Retinal pigment epithelial cell (primary cell): Measurements from ENCODE around the gene PREX1.
A peak's percentile ranks its signal among the peaks of the same experiment; 100 is the strongest.

Experiments
- DNase-seq: peaks from one replicate; pipeline ENCODE4 v3.0.0-alpha.2; 2010; ENCODE audit warnings: low read depth
- H3K4me3 ChIP-seq: 2 replicates; pipeline ENCODE4 v1.5.1; 2011; ENCODE audit warnings: mild to moderate bottlenecking, low read length, control low read depth, moderate library complexity
- CTCF ChIP-seq: conservative IDR thresholded peaks from 2 replicates; pipeline ENCODE4 v1.5.1; 2011; ENCODE audit warnings: low read depth, low read length, control low read depth, inconsistent platforms

PREX1 gene

DNA sequence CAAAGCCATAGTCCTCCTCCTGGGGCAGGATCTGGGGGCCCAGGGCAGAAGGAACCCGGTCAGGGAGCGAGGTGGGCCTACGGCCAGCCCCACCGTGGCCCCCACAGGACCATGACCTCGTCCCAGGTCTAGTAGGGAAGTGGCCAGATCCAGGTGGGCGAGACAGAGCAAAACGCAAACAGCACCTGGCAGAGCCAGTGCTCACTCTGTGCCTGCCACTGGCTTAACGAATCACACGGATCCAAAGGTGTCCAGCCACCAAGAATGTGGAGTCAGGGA is 169.7 kb downstream of the PREX1 start:
- no peak for DNase-seq
- TF ChIP-seq CTCF: no peak

DNA sequence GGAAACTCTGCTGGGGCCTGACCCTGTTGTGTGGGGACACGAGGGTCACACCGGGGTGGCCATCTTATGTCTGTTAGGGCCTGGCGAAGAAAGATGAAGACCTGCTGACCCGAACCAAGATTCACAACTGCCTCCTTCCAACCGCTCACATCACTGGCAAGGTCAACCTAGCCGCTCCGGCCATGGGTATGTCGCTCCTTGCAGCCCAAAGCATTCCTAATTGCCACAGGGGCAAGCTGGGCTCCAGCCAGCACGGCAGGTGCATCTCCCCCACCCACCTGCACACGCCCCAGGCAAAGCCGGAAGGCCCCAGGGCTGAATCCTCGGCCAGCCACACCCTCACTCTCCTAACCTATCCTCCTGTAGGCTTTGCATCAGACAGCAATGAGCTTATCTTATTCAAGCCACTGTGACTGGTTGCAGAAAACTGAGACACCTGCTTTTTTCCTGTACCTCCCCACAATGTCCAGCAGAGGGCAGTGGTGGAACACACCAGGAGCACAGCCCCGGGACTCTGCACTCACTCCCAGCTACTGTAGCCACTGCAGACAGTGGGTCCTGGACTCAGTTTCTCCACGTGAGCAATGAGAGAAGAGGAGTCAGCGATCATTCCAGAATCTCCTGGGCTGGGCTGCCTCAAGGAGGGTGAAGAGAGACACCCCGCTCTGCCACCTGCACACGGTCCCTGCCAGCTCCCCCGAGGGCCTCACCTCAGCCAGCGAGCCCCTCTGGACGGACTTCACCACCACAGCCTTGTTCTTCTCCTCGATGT is 170.2 kb downstream of the PREX1 start:
- DNase-seq: peak; percentile 27

More for the DNA sequence above, 169.7 kb downstream of the PREX1 start:
- no peak overlapping the region for H3K4me3 ChIP-seq

GRCh38 chr20:48656661-48657211 is 171.1 kb downstream of the PREX1 start:
- peak; percentile 18 for TF ChIP-seq CTCF
- H3K4me3 ChIP-seq: no peak overlapping the region
- no peak for DNase-seq

More for the DNA sequence above, 170.2 kb downstream of the PREX1 start:
- peak; percentile 96 for TF ChIP-seq CTCF
- H3K4me3 ChIP-seq: no peak overlapping the region

DNA sequence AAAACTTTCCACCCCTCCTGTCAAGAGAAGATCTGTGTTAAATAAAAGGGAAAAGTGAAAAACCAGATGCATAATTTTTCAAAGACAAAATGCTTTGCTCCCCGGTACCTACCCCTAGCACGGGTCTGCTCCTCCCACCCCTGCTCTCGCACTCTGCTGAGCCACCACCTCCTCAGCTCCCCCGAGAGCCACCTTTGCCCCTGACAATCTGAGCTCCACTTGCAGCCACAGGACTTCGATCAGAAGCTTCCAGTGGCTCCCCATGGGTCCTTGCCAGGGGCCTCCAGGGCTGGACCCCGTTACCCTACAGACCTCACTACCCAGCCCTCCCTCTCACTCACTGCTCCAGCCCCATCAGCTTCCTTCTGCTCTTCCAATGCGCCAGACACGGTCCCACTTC is 171.7 kb downstream of the PREX1 start:
- no peak for TF ChIP-seq CTCF
- no peak overlapping the region for H3K4me3 ChIP-seq
- DNase-seq: no peak

DNA sequence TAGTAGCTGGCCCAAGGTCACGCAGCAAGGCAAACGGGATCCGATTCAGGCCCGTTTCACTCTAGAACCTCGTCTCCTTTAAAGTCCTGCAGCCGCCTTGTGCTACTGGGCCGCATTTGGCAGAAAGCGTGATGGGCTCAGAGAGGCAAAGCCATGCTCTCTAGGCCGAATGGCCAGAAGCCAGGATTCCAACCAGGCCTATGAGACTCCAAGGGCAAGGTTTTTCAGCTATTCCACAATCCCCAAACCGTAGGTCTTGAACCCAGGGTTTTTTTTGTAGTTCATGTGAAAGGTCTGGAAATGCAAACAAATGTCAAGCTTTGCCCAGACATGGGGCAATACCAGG is 174.1 kb downstream of the PREX1 start:
- TF ChIP-seq CTCF: no peak
- DNase-seq: no peak
- H3K4me3 ChIP-seq: no peak overlapping the region

DNA sequence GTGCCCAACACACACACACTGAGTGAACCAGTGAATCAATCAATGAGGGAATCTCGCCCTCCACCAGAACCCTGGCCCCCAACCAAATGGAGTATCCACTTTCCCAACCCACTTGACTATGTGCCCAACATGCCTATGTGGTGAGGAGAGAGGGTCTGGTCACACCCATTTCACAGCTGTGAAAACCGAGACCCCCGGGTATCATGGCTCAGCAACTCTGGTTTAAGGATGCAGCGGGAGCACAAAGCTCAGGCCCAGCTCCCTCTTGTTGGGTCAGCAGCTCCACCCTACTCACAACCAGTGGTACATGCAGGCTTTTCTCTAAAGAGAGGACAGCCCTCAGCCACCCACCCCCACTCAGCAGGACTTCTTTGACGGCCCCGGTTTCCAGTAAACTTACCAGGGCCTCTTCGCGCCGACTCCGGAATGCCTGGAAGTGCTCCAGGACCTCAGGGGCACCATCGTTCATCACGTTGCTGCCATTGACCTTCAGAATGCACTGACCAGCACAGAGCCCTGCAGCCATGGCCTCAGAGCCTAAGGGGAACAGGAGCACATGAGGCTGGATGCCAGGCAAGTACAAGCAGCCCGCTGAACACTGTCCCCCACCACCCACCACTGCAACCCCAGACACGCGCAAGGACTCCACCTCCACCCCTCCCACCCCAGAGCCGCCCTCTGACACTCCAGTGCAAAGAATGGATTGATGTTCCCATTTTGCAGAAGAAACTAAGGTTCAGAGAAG is 174.7 kb downstream of the PREX1 start:
- H3K4me3 ChIP-seq: no peak overlapping the region
- TF ChIP-seq CTCF: no peak
- DNase-seq: no peak

GRCh38 chr20:48651960-48652359 is 175.8 kb downstream of the PREX1 start:
- no peak for TF ChIP-seq CTCF
- DNase-seq: no peak
- no peak overlapping the region for H3K4me3 ChIP-seq
